ENCODE results near the gene FOXB2. TPM values are rescaled to one million over a fixed set of nuclear protein-coding genes. Genes with fewer than 3 reads are reported as not detected.
"Not testable (repeated sequence)": the region's sequence is repeated elsewhere in the genome, so short reads cannot be mapped to it uniquely, and the experiment has no call there.

FOXB2 gene
- total RNA-seq, 1 donor from 2014 or later = not detected

GRCh38 chr9:77016121-77016525 lies 3.3 kb upstream of the FOXB2 start:
- intact Hi-C loops (cut with micrococcal nuclease) = no loop called here

- intact Hi-C loops (cut with micrococcal nuclease) = no loop called here
Measured at GRCh38 chr9:77016526-77017504, 2.6 kb upstream of the FOXB2 start.

- intact Hi-C loops (cut with micrococcal nuclease) = no loop called here
Measured at GRCh38 chr9:77017505-77017894, 2.0 kb upstream of the FOXB2 start.

- intact Hi-C loops (cut with micrococcal nuclease) = no loop called here
Measured at GRCh38 chr9:77018058-77018968, 1.1 kb upstream of the FOXB2 start.

GRCh38 chr9:77018969-77019235 lies 553 bp upstream of the FOXB2 start:
- intact Hi-C loops (cut with micrococcal nuclease) = no loop called here

GRCh38 chr9:77019926-77020412 lies 514 bp downstream of the FOXB2 start:
- intact Hi-C loops (cut with micrococcal nuclease) = no loop called here

GRCh38 chr9:77020413-77021290 lies 1.2 kb downstream of the FOXB2 start:
- intact Hi-C loops (cut with micrococcal nuclease) = no loop called here

- intact Hi-C loops (cut with micrococcal nuclease) = no loop called here
Measured at GRCh38 chr9:77021291-77021894, 1.9 kb downstream of the FOXB2 start.

- intact Hi-C loops (cut with micrococcal nuclease) = loop anchor here (1.0 kb wide), 1 partner anchor 10 kb away; no protein-coding TSS in a partner anchor
Measured at GRCh38 chr9:77021922-77022782, 2.7 kb downstream of the FOXB2 start.

- intact Hi-C loops (cut with micrococcal nuclease) = loop anchor here (1.0 kb wide), 1 partner anchor 11 kb away; no protein-coding TSS in a partner anchor
Measured at GRCh38 chr9:77022783-77023440, 3.5 kb downstream of the FOXB2 start.

GRCh38 chr9:77023726-77024125 lies 4.3 kb downstream of the FOXB2 start:
- intact Hi-C loops (cut with micrococcal nuclease) = no loop called here

GRCh38 chr9:77024776-77025545 lies 5.5 kb downstream of the FOXB2 start:
- intact Hi-C loops (cut with micrococcal nuclease) = no loop called here

- intact Hi-C loops (cut with micrococcal nuclease) = no loop called here
Measured at GRCh38 chr9:77028478-77028877, 9.0 kb downstream of the FOXB2 start.

GRCh38 chr9:77030045-77030444 lies 10.6 kb downstream of the FOXB2 start:
- intact Hi-C loops (cut with micrococcal nuclease) = no loop called here

- intact Hi-C loops (cut with micrococcal nuclease) = no loop called here
Measured at GRCh38 chr9:77038281-77039036, 19.0 kb downstream of the FOXB2 start.

- intact Hi-C loops (cut with micrococcal nuclease) = no loop called here
Measured at GRCh38 chr9:77040340-77040739, 20.9 kb downstream of the FOXB2 start.

GRCh38 chr9:77043743-77044142 lies 24.3 kb downstream of the FOXB2 start:
- intact Hi-C loops (cut with micrococcal nuclease) = not testable (repeated sequence)

Measured in T-helper 1 cell treated with Interleukin-12 subunit alpha and Interleukin-12 subunit beta and Interleukin-4 antibody, amounts not matched to agents 30 ng/mL and 1 ng/mL, for 36 hours (primary cell).